HG02981 (cell line): Measurements from ENCODE around the gene CASP8.

Source experiments
- ATAC-seq: cut with Tn5 transposase; IDR thresholded peaks from one replicate; pipeline ENCODE4 v1.9.1; 2021; ENCODE audit warnings: mild to moderate bottlenecking, moderate library complexity; ENCODE audit not compliant: unreplicated experiment

The CASP8 gene

GRCh38 chr2:201242571-201243277 lies 17.6 kb upstream of the CASP8 start:
- ATAC-seq: no peak

GRCh38 chr2:201244829-201245228 lies 15.5 kb upstream of the CASP8 start:
- no peak for ATAC-seq

DNA sequence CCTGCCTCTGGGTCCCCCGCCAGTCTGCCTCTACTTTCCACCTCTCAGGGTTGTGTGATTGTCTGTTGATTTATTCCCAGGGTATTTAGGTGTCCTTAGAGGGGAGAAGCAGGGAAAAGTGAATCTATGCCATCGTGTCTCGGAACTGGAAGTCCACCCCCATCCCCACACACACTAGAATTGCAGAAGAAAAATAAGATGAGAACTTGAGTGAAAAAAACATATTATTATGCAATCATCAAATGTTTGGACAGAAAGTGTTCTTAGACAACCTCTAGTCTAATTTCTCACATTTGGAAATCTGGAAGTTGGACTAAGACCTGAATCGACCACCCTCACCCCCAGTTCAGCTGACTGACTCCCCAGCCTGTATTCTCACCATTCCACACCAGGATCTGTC lies 14.1 kb upstream of the CASP8 start:
- no peak for ATAC-seq

- no peak for ATAC-seq
Measured at GRCh38 chr2:201248288-201248844, 12.0 kb upstream of the CASP8 start.

- no peak for ATAC-seq
Measured at GRCh38 chr2:201249889-201250288, 10.4 kb upstream of the CASP8 start.

DNA sequence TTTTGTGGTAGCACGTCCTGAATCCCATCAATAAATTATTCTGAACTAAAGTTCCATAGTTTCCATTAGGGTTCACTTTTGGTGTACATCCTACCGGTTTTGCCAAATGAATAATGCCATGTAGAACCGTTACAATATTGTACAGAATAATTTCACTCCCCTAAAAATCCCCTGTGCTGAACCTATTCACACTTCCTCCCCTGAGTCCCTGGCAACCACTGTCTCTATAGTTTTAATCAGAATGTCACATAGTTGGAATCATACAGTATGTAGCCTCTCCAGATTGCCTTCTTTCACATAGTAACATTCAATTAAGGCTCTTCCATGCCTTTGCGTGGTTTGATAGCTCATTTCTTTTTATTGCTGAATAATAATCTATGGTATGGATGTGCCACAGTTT lies 9.6 kb upstream of the CASP8 start:
- no peak for ATAC-seq

- ATAC-seq: no peak
Measured at GRCh38 chr2:201254081-201254730, 6.1 kb upstream of the CASP8 start.

DNA sequence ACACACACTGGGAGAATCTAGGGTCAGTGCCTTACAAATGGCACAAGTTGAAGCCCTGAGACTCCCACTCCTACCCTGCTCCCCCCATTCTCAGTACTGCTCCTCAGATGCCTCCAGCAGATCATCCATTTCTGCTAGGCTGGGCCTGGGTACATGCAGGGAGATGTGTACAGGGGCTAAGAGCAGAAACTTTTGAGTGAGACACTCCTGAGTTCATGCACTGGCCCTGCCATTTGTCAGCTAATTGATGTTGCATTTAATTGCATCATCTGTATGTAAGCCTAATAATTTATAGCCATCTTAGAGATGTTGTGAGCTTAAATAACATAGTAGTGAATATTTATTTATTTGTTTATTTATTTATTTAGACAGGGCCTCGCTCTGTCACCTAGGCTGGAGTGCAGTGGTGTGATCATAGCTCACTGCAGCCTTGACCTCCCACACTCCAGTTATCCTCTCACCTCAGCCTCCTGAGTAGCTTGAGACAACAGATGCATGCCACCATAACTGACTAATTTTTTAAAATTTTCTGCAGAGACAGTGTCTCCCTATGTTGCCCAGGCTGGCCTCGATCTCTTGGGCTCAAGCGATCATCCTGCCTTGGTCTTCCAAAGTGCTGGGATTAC lies 4.8 kb upstream of the CASP8 start:
- no peak for ATAC-seq

DNA sequence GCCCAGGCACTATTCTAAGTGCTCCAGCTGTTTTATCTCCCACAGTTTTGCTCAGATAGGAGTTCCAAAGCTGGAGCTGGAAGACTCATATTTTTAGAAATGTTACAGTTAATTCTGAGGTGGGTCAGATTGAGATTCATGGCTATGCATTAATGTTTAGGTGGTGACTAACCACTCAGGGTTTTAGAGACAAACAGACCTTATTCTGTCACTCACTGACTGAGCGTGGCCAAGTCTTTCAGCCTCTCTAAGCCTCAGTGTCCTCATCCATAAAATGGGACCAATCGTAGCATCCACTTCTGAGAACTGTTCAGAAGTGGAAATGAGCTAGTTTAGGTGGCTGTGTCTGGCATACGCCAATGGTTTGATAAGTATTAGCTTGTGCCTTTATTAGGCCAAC lies 4.3 kb upstream of the CASP8 start:
- ATAC-seq: no peak

DNA sequence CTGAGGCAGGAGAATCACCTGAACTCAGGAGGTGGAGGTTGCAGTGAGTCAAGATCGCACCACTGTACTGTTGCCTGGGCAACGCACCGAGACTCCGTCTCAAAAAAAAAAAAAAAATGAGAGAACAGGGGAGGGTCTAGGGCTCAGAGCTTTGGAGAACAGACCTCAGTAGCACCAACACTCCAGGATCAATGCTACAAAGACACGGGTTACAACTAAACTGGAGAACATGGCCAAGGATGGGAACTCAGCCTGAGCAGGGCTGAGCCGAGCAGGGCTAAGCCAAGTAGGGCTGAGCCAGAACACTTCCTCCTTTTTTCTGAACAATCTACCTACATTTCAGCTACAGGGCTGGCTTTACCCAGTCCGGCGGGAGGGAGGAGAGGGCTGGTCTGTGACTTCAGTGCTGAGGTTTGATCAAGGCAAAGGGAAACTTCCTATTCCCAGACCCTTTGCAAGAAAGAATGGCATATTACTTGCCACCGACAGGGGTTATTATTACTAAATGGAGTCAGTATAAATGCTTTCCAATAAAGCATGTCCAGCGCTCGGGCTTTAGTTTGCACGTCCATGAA lies 2.9 kb upstream of the CASP8 start:
- peak; percentile 38 for ATAC-seq

DNA sequence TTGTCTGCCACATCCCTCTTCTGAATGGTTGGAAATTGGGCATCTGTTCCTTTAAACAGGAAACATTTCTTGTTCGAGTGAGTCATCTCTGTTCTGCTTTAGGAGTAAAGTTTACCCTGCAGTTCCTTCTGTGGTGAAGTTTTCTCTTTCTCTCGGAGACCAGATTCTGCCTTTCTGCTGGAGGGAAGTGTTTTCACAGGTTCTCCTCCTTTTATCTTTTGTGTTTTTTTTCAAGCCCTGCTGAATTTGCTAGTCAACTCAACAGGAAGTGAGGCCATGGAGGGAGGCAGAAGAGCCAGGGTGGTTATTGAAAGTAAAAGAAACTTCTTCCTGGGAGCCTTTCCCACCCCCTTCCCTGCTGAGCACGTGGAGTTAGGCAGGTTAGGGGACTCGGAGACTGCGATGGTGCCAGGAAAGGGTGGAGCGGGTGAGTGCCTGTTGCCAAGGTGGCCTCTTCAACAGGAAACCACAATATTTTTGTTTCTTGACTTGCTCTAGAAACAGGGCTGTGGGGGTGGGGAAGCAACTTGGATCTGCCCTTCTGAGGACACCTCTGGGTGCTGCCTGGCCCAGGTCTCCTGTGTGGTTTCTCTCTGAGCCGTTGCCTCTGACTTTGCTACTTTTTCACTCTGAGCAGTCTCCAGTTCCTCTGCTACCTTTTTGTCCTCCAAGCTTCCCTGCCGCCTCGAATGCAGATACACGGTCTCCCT lies 2.2 kb upstream of the CASP8 start:
- ATAC-seq: peak; percentile 62

GRCh38 chr2:201258666-201259615 lies 1.4 kb upstream of the CASP8 start:
- ATAC-seq: peak; percentile 4

GRCh38 chr2:201261471-201261870 lies 1.1 kb downstream of the CASP8 start:
- no peak for ATAC-seq

- ATAC-seq: no peak
Measured at GRCh38 chr2:201261906-201262305, 1.6 kb downstream of the CASP8 start.

- ATAC-seq: no peak
Measured at GRCh38 chr2:201262718-201263117, 2.4 kb downstream of the CASP8 start.

DNA sequence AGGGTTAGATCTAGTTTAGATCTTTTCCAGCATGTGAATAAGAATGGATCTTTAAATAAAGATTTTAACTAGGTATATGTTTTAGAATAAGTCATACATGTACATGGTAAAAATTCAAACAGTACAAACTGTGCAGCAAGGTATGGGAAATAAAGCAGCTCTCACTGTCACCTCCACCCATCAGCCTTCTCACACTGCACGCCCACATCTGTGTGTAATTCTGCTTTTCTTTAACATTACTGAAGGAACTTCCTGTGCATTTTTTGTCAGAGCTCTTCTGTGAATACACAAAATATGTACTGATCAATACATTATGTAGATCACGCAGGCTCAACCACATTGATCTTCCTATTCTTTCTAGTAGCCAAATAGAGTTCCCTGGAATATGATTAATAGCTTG lies 3.4 kb downstream of the CASP8 start:
- no peak for ATAC-seq

GRCh38 chr2:201264472-201265173 lies 4.3 kb downstream of the CASP8 start:
- ATAC-seq: no peak

- no peak for ATAC-seq
Measured at GRCh38 chr2:201266629-201267028, 6.3 kb downstream of the CASP8 start.
